GM12891 (cell line): ENCODE measurements around the gene RALGAPA1.

Experiments
- PAX5 ChIP-seq: IDR thresholded peaks from 2 replicates; pipeline ENCODE4 v1.6.1; 2011; ENCODE audit warnings: low read length, moderate library complexity, mild to moderate bottlenecking; ENCODE audit not compliant: insufficient read depth, severe bottlenecking
- POLR2A ChIP-seq: IDR thresholded peaks from 2 replicates; pipeline ENCODE4 v1.6.1; 2011; ENCODE audit warnings: low read depth, low read length, control low read depth
- POLR2AphosphoS5 ChIP-seq: IDR thresholded peaks from 2 replicates; pipeline ENCODE4 v1.6.1; 2011; ENCODE audit warnings: low read depth, low read length, control low read depth
- SPI1 ChIP-seq: IDR thresholded peaks from 2 replicates; pipeline ENCODE4 v1.6.1; 2011; ENCODE audit warnings: low read depth, low read length, control low read depth
- TAF1 ChIP-seq: IDR thresholded peaks from 2 replicates; pipeline ENCODE4 v1.6.1; 2011; ENCODE audit warnings: low read depth, low read length, control low read depth

- TF ChIP-seq POLR2AphosphoS5, result no peak
- TF ChIP-seq SPI1, result no peak
- TF ChIP-seq POLR2A, result no peak
- no peak for TF ChIP-seq TAF1
- TF ChIP-seq PAX5, result no peak
These were observed 22.2 kb downstream of the RALGAPA1 start for GRCh38 chr14:35786856-35787255.
